MCF 10A (cell line): ENCODE data around the gene MDC1. TPM values are rescaled to one million over a fixed set of nuclear protein-coding genes. Genes with fewer than 3 reads are reported as not detected.
"Not testable (repeated sequence)": the region's sequence is repeated elsewhere in the genome, so short reads cannot be mapped to it uniquely, and the experiment has no call there.

Experiments used
- BruUV-seq: library from RNA; stranded (reverse); fragments of 400-500 nt; replicated peaks from 2 replicates; lab custom pipeline; 2021; lab: Mats Ljungman, UMichigan
- CTCF ChIA-PET: fragments of 300-600 bp; sonication (Branson Sonifier 250); formaldehyde crosslinking; extraction: SDS; loops from one replicate; lab custom pipeline; 2021; ENCODE audit warnings: antibody characterized with exemption, inconsistent platforms; lab: Yijun Ruan, JAX
- POLR2A ChIA-PET: fragments of 300-600, 350-650 bp; sonication (Branson Sonifier 250); formaldehyde crosslinking; extraction: SDS; loops from one replicate; lab custom pipeline; 2020; ENCODE audit warnings: antibody characterized with exemption, inconsistent platforms; lab: Yijun Ruan, JAX
- DNase-seq: peaks from one replicate; pipeline ENCODE4 v3.0.0-alpha.2; 2018; ENCODE audit not compliant: unreplicated experiment
- H3K27ac Mint-ChIP-seq: one replicate; pipeline ENCODE4 v1.8.0; 2022; ENCODE audit warnings: mild to moderate bottlenecking, low read depth, mixed read lengths; ENCODE audit not compliant: unreplicated experiment
- H3K27me3 Mint-ChIP-seq: one replicate; pipeline ENCODE4 v1.8.0; 2022; ENCODE audit warnings: mixed read lengths; ENCODE audit not compliant: insufficient read depth, unreplicated experiment
- H3K36me3 Mint-ChIP-seq: one replicate; pipeline ENCODE4 v1.8.0; 2022; ENCODE audit warnings: mild to moderate bottlenecking, moderate library complexity, mixed read lengths; ENCODE audit not compliant: insufficient read depth, unreplicated experiment
- H3K4me1 Mint-ChIP-seq: one replicate; pipeline ENCODE4 v1.8.0; 2022; ENCODE audit warnings: mixed read lengths; ENCODE audit not compliant: insufficient read depth, unreplicated experiment
- H3K4me3 Mint-ChIP-seq: one replicate; pipeline ENCODE4 v1.8.0; 2022; ENCODE audit warnings: mild to moderate bottlenecking, moderate library complexity, mixed read lengths; ENCODE audit not compliant: unreplicated experiment
- H3K9me3 Mint-ChIP-seq: one replicate; pipeline ENCODE4 v1.8.0; 2022; ENCODE audit warnings: mixed read lengths; ENCODE audit not compliant: unreplicated experiment
- intact Hi-C: fragments of 100-400 bp; cut with micrococcal nuclease; formaldehyde crosslinking; loops from 2 replicates; pipeline ENCODE4 v1.14.1; 2022
- total RNA-seq: library from RNA; stranded (reverse); gene quantifications from 2 replicates; pipeline ENCODE4 v1.2.3, GENCODE V29; 2022
- TF ChIP-seq, protein P1 (sequence below): fragments of 200-600 bp; IDR thresholded peaks from one replicate; pipeline ENCODE4 v1.8.0; 2022; ENCODE audit warnings: antibody characterized with exemption, mild to moderate bottlenecking; ENCODE audit not compliant: unreplicated experiment

Gene MDC1
- total RNA-seq, 1 experiment from 2014 or later = 50.6 TPM

DNA sequence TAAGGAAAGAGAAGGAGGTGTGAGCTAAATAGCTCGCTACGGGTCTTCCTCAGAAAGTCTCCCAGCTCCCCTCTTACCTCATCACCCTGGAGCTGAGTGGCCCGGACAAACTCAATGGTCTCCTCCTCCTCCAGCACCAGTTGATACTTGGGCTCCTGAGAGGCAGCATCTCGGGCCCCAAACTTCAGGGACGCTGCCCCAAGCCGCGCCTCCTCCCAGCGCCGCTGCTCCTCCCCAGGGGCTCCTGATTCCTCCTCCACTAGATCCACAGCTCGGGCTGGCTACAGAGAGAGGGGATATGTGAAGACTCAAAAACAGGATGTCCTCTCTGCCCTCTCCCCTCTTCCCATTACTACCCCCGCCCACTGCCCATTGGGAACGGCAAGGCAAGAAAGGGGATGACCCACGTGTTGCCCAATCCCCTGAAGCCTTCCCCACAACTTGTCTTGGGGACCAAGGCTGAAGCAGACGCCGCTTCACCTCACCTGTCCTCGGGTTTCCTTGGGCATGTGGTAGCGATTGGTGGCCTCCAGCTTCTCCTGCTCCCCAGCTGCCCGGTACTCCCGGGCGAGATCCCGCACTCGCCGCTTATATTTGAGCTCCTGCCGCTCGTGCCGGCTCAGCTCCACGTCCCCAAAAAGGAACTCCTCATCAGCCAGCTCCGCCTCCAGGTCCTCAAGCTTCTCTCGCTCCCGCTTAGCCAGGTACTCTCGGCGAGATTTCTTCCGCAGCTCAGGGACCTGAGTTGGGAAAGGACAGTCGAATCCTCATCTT is 51.9 kb downstream of the MDC1 start:
- CTCF ChIA-PET = interaction anchor here (0.6 to 1.8 kb wide), 4 partner anchors 24 to 67 kb away, joined by 3 to 7 read pairs (median 4); no protein-coding TSS in a partner anchor
- TF ChIP-seq, protein P1, sequence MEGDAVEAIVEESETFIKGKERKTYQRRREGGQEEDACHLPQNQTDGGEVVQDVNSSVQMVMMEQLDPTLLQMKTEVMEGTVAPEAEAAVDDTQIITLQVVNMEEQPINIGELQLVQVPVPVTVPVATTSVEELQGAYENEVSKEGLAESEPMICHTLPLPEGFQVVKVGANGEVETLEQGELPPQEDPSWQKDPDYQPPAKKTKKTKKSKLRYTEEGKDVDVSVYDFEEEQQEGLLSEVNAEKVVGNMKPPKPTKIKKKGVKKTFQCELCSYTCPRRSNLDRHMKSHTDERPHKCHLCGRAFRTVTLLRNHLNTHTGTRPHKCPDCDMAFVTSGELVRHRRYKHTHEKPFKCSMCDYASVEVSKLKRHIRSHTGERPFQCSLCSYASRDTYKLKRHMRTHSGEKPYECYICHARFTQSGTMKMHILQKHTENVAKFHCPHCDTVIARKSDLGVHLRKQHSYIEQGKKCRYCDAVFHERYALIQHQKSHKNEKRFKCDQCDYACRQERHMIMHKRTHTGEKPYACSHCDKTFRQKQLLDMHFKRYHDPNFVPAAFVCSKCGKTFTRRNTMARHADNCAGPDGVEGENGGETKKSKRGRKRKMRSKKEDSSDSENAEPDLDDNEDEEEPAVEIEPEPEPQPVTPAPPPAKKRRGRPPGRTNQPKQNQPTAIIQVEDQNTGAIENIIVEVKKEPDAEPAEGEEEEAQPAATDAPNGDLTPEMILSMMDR = no peak
- Mint-ChIP-seq H3K9me3 (no peaks in the 10 kb centered on the region), H3K4me1 (no peaks in the 10 kb centered on the region), H3K27me3 (no peaks in the 10 kb centered on the region), H3K36me3 (peaks cover 84% of the 10 kb centered on the region), H3K27ac (no peak overlapping the region), H3K4me3 (no peak overlapping the region)
- POLR2A ChIA-PET = interaction anchor here (0.6 to 1.4 kb wide), 5 partner anchors 11 to 240 kb away, joined by 3 to 4 read pairs (median 3); partner anchors contain the start of gene MDC1
- BruUV-seq = TSS peak; percentile 69
- DNase-seq = no peak
- intact Hi-C loops = no loop called here

DNA sequence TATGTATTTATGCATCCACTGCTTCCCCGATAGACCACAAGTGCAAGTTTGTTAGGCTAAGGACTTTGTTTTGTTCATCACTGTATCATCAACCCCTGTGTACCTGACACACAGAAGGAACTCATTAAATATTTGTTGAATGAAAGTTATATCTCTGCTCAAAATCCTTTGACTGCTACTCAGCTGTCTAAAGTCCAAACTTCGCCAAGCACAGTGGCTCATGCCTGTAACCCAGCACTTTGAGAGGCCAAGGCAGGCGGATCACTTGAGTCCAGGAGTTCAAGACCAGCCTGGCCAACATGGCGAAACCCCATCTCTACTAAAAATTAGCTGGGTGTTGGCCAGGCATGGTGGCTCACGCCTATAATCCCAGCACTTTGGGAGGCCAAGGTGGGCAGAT is 59.2 kb downstream of the MDC1 start:
- H3K4me1 Mint-ChIP-seq, DNase-seq, H3K9me3 Mint-ChIP-seq, H3K27me3 Mint-ChIP-seq, BruUV-seq, H3K27ac Mint-ChIP-seq, intact Hi-C loops, H3K4me3 Mint-ChIP-seq, CTCF ChIA-PET: not testable (repeated sequence)
- peaks cover 85% of the 10 kb centered on the region for H3K36me3 Mint-ChIP-seq
- POLR2A ChIA-PET = interaction anchor here (1.4 kb wide), 1 partner anchor 14 kb away, joined by 3 read pairs; the partner anchor contains the start of gene DHX16

DNA sequence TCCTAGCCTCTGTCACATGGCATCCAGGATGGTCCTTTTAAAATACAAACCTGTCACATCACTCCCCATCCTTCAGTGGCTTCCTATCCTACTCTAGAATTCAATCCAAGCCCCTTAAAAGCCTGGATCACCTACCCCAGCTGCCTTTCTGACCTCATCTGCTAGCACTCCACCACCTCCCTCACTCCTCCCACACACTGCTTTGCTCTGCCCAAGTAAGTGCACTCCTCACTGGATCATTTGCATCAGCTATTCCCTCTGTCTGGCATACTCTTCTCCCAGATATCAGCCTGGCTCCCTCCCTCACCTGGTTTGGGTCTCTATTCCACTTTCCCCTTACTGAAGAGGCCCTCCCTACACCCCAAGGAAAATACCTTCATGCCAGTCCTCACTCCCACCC is 59.6 kb downstream of the MDC1 start:
- no peak for DNase-seq
- TF ChIP-seq, protein P1 = no peak
- Mint-ChIP-seq H3K9me3 (no peaks in the 10 kb centered on the region), H3K4me1 (no peaks in the 10 kb centered on the region), H3K4me3 (no peak overlapping the region), H3K27me3 (no peaks in the 10 kb centered on the region), H3K36me3 (peaks cover 85% of the 10 kb centered on the region), H3K27ac (no peak overlapping the region)
- BruUV-seq = no TSS peak
- intact Hi-C loops = no loop called here
- ChIA-PET POLR2A (interaction anchor here (1.3 to 1.4 kb wide), 2 partner anchors 11 to 15 kb away, joined by 3 read pairs; partner anchors contain the start of genes C6orf136 and DHX16), CTCF (no interaction called here)

DNA sequence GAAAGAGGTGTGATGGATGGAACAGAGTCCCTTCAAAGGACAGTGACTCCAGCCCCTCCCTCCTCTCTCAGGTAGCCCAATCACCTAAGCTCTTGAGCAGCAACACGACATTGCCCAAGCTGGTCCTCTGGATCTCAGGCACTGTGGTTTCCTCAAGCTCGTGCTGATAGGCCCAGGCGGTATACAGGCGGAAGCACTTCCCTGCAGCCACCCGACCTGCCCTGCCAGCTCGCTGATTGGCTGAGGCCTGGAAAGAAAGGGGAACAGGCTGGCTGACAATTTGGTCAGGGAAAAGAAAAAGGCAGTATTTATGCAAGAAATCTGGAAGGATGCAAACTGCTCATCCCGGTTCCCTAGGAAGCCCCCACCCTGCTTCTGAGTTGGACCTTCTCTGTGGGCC is 60.6 kb downstream of the MDC1 start:
- Mint-ChIP-seq H3K27ac (no peak overlapping the region), H3K4me1 (no peaks in the 10 kb centered on the region), H3K9me3 (no peaks in the 10 kb centered on the region), H3K4me3 (no peak overlapping the region), H3K36me3 (peaks cover 85% of the 10 kb centered on the region), H3K27me3 (no peaks in the 10 kb centered on the region)
- ChIA-PET POLR2A (interaction anchor here (0.7 to 1.3 kb wide), 2 partner anchors 10 to 75 kb away, joined by 3 read pairs; partner anchors contain the start of gene C6orf136), CTCF (interaction anchor here (0.6 kb wide), 2 partner anchors 124 to 1000 kb away, joined by 3 read pairs; no protein-coding TSS in a partner anchor)
- BruUV-seq = TSS peak; percentile 21
- TF ChIP-seq, protein P1 = no peak
- intact Hi-C loops = no loop called here
- DNase-seq = no peak
